Omental fat pad (tissue), 4 donors: ENCODE results near the gene SNAPC4. TPM values are rescaled to one million over a fixed set of nuclear protein-coding genes. Genes with fewer than 3 reads are reported as not detected.

Experiments used
- ATAC-seq: fragments of 150-250 bp; one replicate; pipeline ENCODE4 v1.9.1; 2016; ENCODE audit warnings: mild to moderate bottlenecking, moderate library complexity; ENCODE audit not compliant: low FRiP score
- DNase-seq: peaks from one replicate; pipeline ENCODE4 v3.0.0-alpha.2; 2019; ENCODE audit warnings: low spot score
- CTCF ChIP-seq, 3 donors: fragments of 450-650 bp; IDR thresholded peaks; one replicate each; pipeline ENCODE4 v1.5.1; 2016 to 2017; ENCODE audit warnings: antibody characterized with exemption in 3 of 3, mild to moderate bottlenecking in 3 of 3, moderate library complexity in 2 of 3
- total RNA-seq, 4 donors: library from RNA; depleted of rRNA; stranded (reverse); fragments of >200 nt; gene quantifications; one replicate each; pipeline ENCODE4 v1.1.0, GENCODE V29; 2016

The SNAPC4 gene
- total RNA-seq, 4 donors from 2014 or later: 3.2 to 11.2 (median 5.8) TPM

- DNase-seq (no peak), ATAC-seq (no peak)
- TF ChIP-seq CTCF (IDR thresholded peaks at IDR 0.05): no peak
Measured at GRCh38 chr9:136437839-136438547, 38.0 kb upstream of the SNAPC4 start.

- no peak for TF ChIP-seq CTCF (IDR thresholded peaks at IDR 0.05)
- ATAC-seq (no peak), DNase-seq (no peak)
Measured at GRCh38 chr9:136437430-136437829, 37.5 kb upstream of the SNAPC4 start.

GRCh38 chr9:136436055-136436634 is 36.2 kb upstream of the SNAPC4 start:
- no peak for DNase-seq

GRCh38 chr9:136434580-136435169 is 34.7 kb upstream of the SNAPC4 start:
- TF ChIP-seq CTCF (IDR thresholded peaks at IDR 0.05): no peak
- no peak for ATAC-seq

More at GRCh38 chr9:136436055-136436634, 36.2 kb upstream of the SNAPC4 start:
- no peak for TF ChIP-seq CTCF (IDR thresholded peaks at IDR 0.05)
- no peak for ATAC-seq

GRCh38 chr9:136433849-136434579 is 34.0 kb upstream of the SNAPC4 start:
- no peak for ATAC-seq
- no peak for TF ChIP-seq CTCF (IDR thresholded peaks at IDR 0.05)
- no peak for DNase-seq

More at GRCh38 chr9:136434580-136435169, 34.7 kb upstream of the SNAPC4 start:
- no peak for DNase-seq

- ATAC-seq: no peak
- no peak for TF ChIP-seq CTCF (IDR thresholded peaks at IDR 0.05)
- DNase-seq: no peak
Measured at GRCh38 chr9:136433043-136433715, 33.2 kb upstream of the SNAPC4 start.
